Inflammatory macrophage treated with lipopolysaccharide for 4 hours (primary cell): Measurements from ENCODE around the gene RNF145.
A peak's percentile ranks its signal among the peaks of the same experiment; 100 is the strongest.
"Not testable (repeated sequence)": the region's sequence is repeated elsewhere in the genome, so short reads cannot be mapped to it uniquely, and the experiment has no call there.

Experiments
- DNase-seq: peaks from one replicate; pipeline ENCODE4 v3.0.0-alpha.2; 2020

RNF145 gene

GRCh38 chr5:159186319-159186718 lies 23.0 kb downstream of the RNF145 start:
- DNase-seq: no peak

DNA sequence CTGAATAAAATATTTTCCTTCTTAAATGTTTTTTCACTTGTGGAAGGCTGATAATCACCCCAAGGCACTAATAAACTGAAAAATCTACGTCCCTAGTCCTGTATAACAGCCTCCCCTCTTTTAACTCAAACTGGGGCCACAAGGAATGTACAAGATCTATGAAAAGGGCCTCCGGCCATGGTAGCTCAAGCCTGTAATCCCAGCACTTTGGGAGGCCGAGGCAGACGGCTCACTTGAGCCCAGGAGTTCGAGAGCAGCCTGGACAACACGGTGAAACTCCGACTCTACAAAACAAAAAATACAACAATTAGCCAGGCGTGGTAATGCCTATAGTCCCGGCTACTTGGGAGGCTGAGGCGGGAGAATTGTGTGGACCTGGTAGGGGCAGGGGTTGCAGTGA lies 23.6 kb downstream of the RNF145 start:
- DNase-seq: no peak

DNA sequence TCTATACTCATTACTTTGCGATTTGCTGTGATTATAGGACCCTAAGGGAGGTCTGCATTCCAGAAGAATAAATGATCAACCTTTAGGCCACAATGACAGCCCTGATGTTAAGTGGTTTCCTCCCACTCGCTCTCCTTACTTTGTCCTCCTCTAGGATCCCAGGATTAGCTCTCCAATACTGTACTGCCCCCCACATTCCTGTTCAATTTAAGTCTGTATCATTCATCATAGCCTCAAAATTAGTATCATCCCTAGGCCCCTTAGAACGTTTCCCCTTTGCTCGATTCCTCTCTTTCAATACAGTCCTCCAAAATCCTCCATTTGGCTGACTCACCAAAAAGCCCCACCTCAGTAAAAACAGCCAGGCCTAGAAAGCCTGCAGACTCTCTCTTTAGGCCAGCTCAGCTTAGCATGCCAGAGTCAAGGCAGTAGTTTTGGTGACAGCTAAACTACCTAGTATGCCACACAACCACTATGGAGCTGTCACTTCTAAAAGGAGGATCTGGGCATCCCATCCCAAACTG lies 24.4 kb downstream of the RNF145 start:
- peak; percentile 42 for DNase-seq

GRCh38 chr5:159184236-159184635 lies 25.1 kb downstream of the RNF145 start:
- no peak for DNase-seq

DNA sequence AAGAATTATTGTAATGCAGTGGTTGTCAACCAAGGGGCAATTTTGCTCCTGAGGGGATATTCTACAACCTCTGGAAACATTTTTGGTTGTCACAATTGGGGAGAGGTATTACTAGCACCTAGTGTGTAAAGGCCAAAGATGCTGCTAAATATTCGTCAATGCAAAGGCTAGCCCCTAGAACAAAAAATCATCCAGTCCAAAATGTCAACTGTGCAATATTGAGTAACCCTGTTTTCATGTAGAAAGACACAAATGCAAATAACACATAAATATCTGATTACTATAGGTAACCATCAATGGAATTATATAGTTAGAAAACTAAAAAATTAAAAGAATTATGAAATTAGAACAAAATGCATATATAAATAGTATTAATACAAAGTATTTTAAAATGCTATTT lies 26.1 kb downstream of the RNF145 start:
- no peak for DNase-seq

- DNase-seq: peak; percentile 33
These were observed 26.7 kb downstream of the RNF145 start for GRCh38 chr5:159182691-159183090.

GRCh38 chr5:159181651-159182050 lies 27.7 kb downstream of the RNF145 start:
- DNase-seq: no peak

GRCh38 chr5:159181152-159181551 lies 28.2 kb downstream of the RNF145 start:
- no peak for DNase-seq

- DNase-seq: peak; percentile 39
These were observed 29.6 kb downstream of the RNF145 start for GRCh38 chr5:159179529-159180305.

DNA sequence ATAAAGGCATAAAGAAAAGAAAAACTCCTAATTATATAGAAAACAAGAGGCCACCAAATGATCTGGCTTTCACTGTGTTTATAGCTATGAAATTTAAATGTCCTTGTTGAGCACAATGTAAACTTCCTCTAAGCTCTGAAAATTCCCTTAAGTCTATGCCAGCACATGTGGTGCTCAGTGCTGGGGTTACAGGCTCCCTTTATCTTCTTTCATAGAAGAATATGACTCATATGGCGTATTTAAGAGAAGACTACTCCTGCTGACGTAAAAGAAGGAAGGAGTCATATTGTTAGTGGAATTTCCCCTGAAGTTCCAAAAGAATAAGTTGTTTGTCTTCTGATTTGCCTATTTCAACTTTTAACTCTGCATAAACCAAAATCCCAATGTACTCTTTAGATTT lies 30.4 kb downstream of the RNF145 start:
- DNase-seq: peak; percentile 97

GRCh38 chr5:159175547-159175946 lies 33.8 kb downstream of the RNF145 start:
- DNase-seq: no peak

DNA sequence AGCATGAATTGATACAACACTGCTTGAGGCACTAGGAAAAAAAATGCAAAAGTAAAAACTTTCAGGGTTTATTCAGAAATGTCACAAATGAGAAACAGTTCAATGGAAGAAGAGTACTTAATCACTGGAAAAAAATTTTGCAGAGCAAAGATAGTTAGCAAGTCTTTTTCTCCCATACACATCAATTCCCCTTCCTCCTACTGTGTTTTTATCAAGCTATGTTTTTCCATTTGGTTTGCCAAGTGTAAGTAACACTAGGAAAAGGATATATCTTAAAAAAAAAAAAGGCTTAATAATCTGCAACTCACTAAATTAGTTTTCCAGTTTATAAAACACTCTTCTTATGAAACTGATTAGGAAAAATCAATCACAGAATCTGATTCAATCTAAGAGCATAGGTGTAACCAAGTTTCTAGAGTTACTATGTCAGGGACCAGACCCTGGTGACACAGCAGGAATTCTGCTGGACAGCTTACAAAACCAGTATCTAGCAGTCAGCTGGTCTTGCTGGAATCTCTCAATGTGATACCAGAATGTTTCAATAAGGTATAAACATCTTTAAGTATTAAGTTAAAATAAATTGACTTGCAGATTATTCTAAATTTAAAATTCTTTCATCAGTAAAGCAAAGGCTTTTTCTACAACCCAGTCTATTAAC lies 34.7 kb downstream of the RNF145 start:
- DNase-seq: no peak

- DNase-seq: peak; percentile 74
These were observed 38.1 kb downstream of the RNF145 start for GRCh38 chr5:159171274-159171673.

GRCh38 chr5:159170021-159170420 lies 39.3 kb downstream of the RNF145 start:
- DNase-seq: no peak

- DNase-seq: no peak
These were observed 42.9 kb downstream of the RNF145 start for GRCh38 chr5:159166416-159166815.

DNA sequence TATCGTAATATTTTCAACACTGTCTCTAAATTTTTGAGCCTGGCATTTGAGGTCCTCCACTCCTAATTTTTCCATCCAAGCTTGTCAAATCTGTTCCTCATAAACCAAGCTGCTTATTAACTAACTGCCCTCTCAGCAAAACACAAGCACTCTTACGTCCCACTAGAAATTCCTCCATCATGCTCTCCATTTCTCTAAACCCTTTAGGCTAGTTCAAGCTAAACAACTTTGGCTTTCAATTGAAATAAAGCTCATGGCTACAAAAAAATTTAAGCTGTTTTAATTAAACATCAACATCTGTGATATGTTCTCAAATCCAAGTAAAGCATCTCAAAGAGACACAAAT lies 45.7 kb downstream of the RNF145 start:
- no peak for DNase-seq

GRCh38 chr5:159163027-159163700 lies 46.2 kb downstream of the RNF145 start:
- no peak for DNase-seq

GRCh38 chr5:159161361-159162214 lies 47.8 kb downstream of the RNF145 start:
- DNase-seq: no peak

- DNase-seq: not testable (repeated sequence)
These were observed 50.7 kb downstream of the RNF145 start for GRCh38 chr5:159158553-159159091.

DNA sequence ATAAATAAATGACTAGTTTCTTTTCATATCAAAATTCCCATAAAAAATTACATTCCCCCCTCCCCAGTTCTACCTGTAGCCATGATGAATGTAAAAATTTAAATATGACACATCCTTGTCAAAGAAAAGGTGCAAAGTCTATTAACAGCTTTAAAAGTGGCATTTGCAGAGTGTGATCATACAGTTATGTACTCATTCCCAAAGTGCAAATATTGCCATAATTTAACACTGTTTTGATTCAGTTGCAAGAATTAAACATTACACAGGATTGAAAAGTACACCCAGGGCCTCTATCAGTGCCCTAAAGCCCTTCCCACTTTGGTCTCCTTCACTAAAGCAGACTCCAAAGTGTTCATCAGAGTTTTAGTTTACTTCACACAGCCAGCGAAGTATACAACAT lies 51.8 kb downstream of the RNF145 start:
- DNase-seq: no peak

DNA sequence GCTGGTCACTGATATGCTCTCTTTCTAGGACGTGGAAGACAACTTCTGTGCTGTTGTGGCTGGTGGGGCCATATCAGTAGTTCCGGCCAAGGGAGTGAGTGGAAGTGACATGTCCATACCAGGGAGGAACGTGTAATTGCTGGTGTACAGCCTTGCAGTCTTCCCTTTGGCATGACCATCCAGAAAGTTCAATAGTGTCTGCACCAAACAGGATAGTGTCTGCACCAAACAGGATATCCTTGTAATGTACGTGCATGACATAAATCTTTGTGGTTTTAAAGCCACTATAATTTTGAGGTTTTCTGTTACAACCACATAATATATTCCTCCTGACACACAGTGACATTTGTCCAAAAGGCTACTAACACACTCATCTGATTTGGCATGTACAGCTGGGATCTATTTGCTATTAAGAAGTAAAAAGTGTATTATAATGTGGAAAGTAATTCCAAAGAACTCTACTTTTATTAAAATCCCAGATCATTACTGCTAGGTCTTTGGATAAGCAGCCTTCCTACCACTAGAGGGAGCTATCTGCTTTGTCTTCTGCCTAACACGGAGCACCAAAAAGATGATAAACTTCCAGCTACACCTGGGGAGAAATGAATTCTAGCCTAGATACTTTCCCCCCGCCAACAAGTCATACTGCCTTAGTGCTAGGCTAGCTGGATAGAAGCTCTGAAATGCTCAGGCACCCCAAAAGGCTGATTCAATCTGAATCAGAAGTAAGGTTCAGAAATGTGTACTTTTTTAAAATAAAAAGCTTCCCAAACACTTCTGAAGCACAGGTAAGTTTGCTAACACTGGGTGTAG lies 52.7 kb downstream of the RNF145 start:
- DNase-seq: peak; percentile 67

GRCh38 chr5:159155960-159156359 lies 53.4 kb downstream of the RNF145 start:
- DNase-seq: no peak
